Motor neuron (in vitro differentiated cells): ENCODE results near the gene NUB1. TPM values are rescaled to one million over a fixed set of nuclear protein-coding genes. Genes with fewer than 3 reads are reported as not detected.

Source experiments
- ATAC-seq, 8 experiments: fragments of 200-7000 bp; cut with Tn5 transposase; replicated peaks in 6 of 8; 2 replicates each; pipeline ENCODE4 v1.8.0; 2021; ENCODE audit warnings: mild to moderate bottlenecking in 8 of 8, moderate library complexity in 8 of 8
- H3K27ac ChIP-seq, 2 donors: fragments of 250-450 bp; sonication (Bioruptor Pico); 2 replicates each; pipeline ENCODE4 v1.9.0; 2021; ENCODE audit warnings: antibody characterized with exemption in 2 of 2, mild to moderate bottlenecking in 2 of 2, moderate library complexity in 1 of 2
- H3K4me1 ChIP-seq, 2 donors: fragments of 250-450 bp; sonication (Bioruptor Pico); replicated peaks in 1 of 2; 2 replicates each; pipeline ENCODE4 v1.6.1; 2021; ENCODE audit warnings: antibody characterized with exemption in 2 of 2, mild to moderate bottlenecking in 2 of 2, moderate library complexity in 1 of 2
- H3K4me3 ChIP-seq, 5 donors: fragments of 250-450 bp; sonication (Bioruptor Pico); 2 replicates each; pipeline ENCODE4 v1.9.0; 2021; ENCODE audit warnings: antibody characterized with exemption in 5 of 5, mild to moderate bottlenecking in 5 of 5, moderate library complexity in 4 of 5
- WGBS, 10 experiments: fragments of 450-650 bp; shearing (Covaris generic); methylation state at CpG; one replicate each; pipeline ENCODE4 v1.0.0; 2022; 5-methylcytosine and 5-hydroxymethylcytosine counted together
- in situ Hi-C, 9 experiments: fragments of 400-800 bp; cut with MboI; loops; one replicate each; pipeline ENCODE4 v1.15.0; 2021; ENCODE audit warnings: low sequenced_read_pairs in 9 of 9, low pct_unique_long_range_greater_than_20kb in 2 of 9; ENCODE audit not compliant: unreplicated experiment in 9 of 9
- total RNA-seq, 8 experiments: library from RNA; unstranded; fragments of 300-600 nt; gene quantifications; 2 replicates each; pipeline versions ENCODE4 v1.2.3 to v1.2.4, GENCODE V29; 2022

NUB1 gene
- total RNA-seq, 8 experiments from 2014 or later, result 37.3 to 94.9 (median 53.2) TPM

DNA sequence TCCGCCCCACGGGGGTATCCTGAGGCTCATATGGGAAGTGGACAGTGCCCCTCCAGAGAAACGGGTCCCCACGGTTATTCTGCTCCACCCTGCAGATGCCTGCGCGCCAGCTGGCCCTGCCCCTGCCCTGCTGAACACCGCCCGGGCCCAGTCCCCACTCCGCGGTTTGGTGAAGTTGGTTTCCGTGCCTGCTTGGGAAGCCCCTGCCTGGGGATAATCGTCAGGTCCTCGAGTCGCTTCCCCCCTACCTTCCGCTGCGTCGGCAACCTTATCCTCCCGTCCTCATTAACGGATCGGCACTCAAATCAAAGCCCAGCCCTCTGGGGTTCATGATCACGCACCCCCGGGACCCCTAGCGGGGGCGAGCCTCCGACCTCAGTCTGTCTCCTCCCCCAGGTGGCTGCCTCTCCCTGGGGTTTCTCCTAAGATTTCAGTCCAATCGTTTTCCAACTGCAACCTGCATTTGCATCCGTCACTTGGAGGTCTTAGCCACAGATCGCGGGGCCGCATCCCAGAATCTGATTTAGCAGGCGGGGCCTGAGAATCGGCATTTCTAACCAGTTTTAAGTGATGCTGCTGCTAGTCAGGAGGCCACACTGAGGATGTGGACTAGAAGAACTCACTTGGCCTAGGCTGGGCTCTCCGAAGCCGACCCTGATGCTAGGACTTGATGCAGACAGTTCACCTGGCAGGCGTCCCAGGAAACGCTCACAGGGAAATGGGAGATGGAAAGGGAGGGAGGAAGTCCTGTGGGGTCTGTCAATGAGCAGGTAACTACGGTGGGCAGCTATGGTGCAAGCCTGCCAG, 40.7 kb downstream of the NUB1 start:
- no peak overlapping the region for H3K27ac ChIP-seq
- H3K4me1 ChIP-seq, result no peaks in the 10 kb centered on the region
- WGBS, 10 experiments, result 15 to 90% (median 60%) methylated on average over 1 to 9 of the region's 37 CpGs; no CpG with 5 or more reads in 3 of the 10 experiments
- peak in 4 of 8 experiments; percentile 10 to 30 (median 18) for ATAC-seq
- in situ Hi-C loops, result no loop called here
- no peak overlapping the region for H3K4me3 ChIP-seq

DNA sequence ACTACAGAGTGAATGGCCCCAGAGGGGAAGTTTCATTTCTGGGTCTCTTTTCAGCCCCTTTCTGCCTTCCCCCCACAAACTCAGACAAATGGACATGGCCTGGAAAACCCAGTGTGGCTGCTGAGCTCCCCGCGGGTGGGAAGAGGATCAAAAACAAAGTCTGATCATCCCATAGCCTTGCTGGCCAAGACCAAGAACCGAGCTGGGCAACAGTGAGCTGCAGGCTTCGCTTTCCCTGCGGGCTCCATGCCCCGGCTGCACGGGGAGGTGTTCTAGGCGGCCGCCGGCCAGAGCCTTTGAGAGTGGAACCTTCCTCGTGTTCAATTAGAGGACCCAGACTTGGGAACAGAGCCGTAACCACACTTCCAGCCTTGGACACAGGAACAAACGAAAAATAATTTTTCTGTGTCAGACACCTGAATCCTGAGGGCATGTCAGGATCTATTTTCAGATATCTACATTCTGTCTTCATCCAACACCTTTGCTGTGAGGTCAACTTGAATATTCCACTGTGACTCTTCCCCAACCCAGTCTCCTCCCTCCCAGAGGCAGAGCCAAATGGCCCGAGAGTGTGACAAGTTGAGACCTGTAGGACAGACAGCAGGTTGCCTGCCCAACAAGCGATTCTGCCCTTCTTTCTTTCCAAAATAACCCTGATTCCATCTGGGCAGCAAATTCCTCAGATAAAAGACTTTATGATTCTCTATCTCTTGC, 42.2 kb downstream of the NUB1 start:
- Histone ChIP-seq H3K4me1 (no peaks in the 10 kb centered on the region), H3K4me3 (no peak overlapping the region), H3K27ac (no peak overlapping the region)
- ATAC-seq, result no peak
- WGBS, 10 experiments, result 0 to 96% (median 84%) methylated on average over 1 to 5 of the region's 15 CpGs; no CpG with 5 or more reads in 2 of the 10 experiments
- in situ Hi-C loops, result no loop called here

DNA sequence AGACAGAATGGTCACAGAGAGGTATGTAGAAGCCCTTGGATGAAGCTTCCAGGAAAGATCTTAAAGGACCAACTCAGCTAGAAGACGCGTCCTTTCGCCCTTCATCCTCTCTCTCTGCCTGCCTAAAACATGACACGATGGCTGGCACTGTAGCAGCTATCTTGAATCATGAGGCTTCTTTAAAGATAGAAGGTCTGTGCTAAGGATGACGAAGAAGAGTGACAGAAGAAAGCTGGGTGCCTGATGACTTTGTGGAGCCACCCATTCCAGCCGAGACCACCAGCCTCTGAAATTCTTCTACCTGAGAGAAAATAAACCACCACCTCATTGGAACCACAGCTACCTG, 42.7 kb downstream of the NUB1 start:
- Histone ChIP-seq H3K4me3 (no peak overlapping the region), H3K4me1 (no peaks in the 10 kb centered on the region), H3K27ac (no peak overlapping the region)
- in situ Hi-C loops, result no loop called here
- 50 to 100% (median 80%) methylated on average over 1 to 5 of the region's 6 CpGs; no CpG with 5 or more reads in 3 of the 10 experiments for WGBS, 10 experiments
- no peak for ATAC-seq

DNA sequence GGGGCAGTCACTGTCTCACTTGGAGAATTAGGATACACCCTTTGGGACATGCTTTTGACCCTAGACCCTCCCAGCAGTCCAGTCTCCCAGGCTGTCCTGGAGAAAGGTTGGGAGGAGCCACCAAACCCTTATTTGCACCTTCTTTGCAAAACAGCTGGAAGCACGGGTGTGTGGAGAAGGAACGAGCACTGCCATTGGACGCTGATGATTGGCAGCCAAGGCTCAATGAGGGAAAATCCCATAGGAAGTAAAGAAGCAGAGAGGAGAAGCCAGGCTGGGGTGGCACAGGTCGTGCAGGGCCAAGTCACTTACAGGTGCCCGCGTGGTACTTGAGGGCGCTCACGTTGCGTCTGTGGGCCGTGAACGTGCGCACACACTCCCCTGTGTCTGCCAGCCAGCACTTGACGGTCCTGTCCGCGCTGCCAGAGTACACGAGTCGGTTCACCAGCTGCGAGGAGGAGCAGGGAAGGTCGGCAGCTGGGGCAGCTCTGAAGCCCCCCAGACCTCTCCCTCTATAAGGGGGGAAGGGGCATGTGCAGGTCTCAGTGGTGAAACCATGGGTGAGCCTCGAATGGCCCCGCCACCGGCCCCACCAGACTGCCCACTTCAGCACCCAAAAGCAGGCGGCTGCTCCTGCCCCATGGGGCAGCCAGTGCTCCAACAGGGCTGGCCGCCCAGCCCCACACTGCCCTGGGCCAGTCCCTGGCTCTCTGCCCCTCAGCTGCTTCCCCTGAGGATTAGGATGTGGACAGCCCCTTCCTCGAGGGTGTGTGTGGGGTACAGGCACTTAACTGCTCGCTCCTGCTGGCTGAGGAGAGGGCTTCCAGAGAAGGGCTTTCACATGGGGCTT, 43.4 kb downstream of the NUB1 start:
- Histone ChIP-seq H3K4me3 (no peak overlapping the region), H3K27ac (no peak overlapping the region), H3K4me1 (no peaks in the 10 kb centered on the region)
- ATAC-seq, result peak in 1 of 8 experiments; percentile 44
- in situ Hi-C loops, result no loop called here
- 0 to 100% (median 80%) methylated on average over 1 to 12 of the region's 26 CpGs; no CpG with 5 or more reads in 3 of the 10 experiments for WGBS, 10 experiments

DNA sequence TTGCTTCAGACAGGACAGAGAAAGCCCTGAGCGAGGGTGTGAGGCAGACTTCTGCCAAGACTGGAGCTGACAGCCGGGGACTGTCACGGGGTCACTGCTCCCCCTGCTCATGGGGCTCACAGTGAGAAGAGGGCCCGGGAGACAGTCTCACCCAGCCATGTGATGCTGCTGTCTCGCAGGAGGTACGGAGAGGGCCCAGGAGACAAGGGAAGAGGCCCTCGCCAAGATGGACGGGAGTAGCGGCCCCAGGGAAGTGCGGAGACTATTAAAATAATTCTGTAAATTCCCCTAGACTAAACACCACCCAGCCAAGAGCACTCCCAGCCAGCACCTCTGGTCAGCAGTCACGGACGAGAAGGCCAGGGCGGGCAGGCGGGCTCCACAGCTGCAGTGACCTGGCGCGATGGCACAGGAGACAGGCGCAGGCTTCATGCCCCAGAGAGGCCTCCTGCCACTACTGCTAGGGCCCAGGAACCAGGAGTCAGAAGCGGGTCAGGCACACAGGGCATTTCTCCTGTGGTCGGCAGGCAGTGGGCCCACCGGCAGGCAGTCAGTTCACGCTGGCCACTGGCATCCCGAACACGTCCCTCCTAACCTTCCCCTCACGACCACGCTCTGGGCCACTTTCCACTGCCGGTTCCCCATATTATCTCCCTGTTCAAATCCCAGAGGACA, 44.2 kb downstream of the NUB1 start:
- in situ Hi-C loops, result no loop called here
- ATAC-seq, result no peak
- no peak overlapping the region for H3K27ac ChIP-seq

DNA sequence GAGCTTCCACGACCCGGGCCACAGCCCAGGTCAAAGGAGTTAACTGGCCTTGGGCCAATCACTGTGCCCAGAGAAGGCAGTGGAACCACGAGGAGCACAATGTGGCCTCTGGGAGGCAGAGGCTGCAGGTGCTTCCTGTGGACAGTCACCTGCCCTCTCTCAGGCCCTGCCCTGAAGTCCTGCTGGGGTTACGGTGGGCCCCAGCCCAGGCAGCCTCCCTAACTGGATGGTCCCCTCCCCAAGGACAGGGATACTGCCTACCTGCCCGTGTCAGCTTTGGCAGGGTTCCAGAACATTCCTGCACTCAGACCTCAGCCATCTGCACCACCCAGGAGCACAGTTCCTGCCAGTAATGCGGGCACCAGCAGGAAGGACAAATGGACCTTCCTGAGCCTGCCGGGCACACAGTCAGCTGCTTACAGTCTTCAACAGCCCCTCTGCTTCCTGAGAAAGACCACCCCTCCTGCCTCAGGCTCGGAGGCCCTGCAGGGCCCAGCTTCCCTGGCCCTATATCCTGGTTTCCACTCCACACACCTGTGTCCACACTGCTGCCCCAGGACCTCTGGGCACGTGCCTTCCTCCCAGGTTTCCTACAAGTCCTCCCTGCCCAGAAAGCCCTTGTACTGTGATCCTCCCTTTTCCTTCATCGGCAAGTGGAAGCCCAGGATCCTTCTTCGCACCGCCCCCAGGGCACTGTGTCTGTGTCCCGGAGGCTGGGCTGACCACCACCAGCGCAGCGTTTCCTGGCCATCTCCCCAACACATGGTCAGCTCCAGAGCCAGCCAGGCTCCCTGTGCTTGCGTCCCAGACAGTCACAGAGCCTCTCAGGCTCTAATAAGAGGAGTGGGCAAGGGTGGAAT, 44.9 kb downstream of the NUB1 start:
- peak in 2 of 8 experiments; percentile 9 to 30 for ATAC-seq
- H3K4me1 ChIP-seq, result no peaks in the 10 kb centered on the region
- in situ Hi-C loops, result no loop called here
- WGBS, 10 experiments, result 20 to 100% (median 93%) methylated on average over 1 to 9 of the region's 16 CpGs; no CpG with 5 or more reads in 3 of the 10 experiments
- no peak overlapping the region for H3K27ac ChIP-seq
- no peak overlapping the region for H3K4me3 ChIP-seq

More for the DNA sequence above, 44.2 kb downstream of the NUB1 start:
- Histone ChIP-seq H3K4me1 (no peaks in the 10 kb centered on the region), H3K4me3 (no peak overlapping the region)
- WGBS, 10 experiments, result 73 to 98% (median 87%) methylated on average over 6 to 11 of the region's 26 CpGs; no CpG with 5 or more reads in 6 of the 10 experiments

DNA sequence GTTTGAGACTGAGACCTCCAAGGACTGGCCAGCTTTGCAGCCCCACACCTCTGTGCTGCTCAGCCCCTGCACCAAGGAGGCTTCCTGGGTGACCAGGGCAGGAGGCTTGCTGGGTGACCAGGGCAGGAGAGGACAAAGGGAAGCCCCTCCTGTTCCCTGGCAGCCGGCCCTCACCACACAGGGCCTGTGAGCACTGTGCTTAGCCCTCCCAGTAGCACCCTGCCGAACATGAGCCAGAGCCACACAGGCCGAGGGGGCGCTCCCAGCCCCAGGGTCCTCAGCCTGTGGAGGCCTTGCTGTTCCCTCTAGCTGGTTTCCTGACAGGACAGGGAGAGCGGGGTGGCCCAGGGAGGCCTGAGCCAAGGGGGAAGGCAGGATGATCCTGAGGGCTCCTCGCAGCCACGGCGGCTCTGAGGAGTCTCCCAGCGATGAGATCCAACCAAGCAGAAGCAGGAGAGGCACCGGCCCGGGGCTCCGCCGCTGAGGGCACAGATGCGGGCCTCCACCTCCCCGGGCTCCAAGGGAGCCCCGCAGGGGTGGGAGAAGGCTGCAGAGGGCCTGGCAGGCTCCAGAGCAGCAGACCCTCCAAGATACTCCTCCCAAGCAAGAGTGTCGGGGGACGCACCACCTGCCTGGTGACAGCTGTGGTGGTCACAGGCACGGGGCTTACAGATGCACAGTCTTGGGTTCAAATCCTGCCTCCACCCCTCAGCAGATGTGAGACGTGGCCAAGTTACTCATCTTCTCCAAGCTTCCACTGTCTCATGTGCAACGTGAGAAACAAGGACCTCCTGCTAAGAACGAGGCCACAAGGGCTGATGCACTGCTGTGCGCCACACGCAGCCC, 45.8 kb downstream of the NUB1 start:
- in situ Hi-C loops, result no loop called here
- no peak overlapping the region for H3K27ac ChIP-seq
- peak in 1 of 8 experiments; percentile 35 for ATAC-seq
- H3K4me3 ChIP-seq, result no peak overlapping the region
- 60 to 100% (median 75%) methylated on average over 1 to 7 of the region's 24 CpGs; no CpG with 5 or more reads in 5 of the 10 experiments for WGBS, 10 experiments
- no peaks in the 10 kb centered on the region for H3K4me1 ChIP-seq

DNA sequence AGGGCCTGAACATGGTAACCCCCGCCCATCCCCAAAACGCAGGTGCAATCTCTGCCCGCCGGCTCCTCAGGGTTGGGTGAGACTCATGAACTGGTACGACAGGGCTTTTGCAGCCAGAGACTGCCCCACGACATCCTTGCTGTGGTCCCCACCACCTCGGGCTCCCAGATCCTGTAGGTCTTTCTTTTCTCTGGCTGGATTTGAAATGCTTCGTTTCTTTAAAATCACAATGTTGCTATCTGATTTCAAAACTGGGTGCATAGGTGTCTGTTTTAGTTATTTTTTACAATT, 46.3 kb downstream of the NUB1 start:
- WGBS, 10 experiments, result 81 to 100% (median 93%) methylated on average over 2 to 7 of the region's 8 CpGs; no CpG with 5 or more reads in 4 of the 10 experiments
- Histone ChIP-seq H3K27ac (no peak overlapping the region), H3K4me3 (no peak overlapping the region), H3K4me1 (no peaks in the 10 kb centered on the region)
- in situ Hi-C loops, result no loop called here
- no peak for ATAC-seq

DNA sequence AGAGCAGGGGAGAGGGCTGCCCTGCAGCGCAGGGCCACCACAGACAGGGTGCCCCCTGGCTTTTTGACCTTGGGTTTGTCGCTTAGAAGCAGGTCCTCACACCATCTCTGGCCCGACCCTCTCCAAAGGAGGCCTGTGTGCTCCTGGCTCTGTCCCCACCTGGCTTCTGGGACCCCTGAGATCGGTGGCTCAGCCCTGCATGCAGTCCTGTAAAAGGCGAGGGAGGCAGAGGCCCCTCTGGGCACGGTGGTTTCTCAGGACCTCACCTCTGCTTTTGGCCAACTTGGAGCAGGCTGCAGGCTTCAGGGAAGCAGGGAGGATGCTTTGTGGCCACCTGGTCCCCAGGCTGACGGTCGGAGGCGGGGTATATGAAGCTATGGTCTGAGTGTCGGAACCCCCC, 46.8 kb downstream of the NUB1 start:
- ATAC-seq, result no peak
- H3K27ac ChIP-seq, result no peak overlapping the region
- no peak overlapping the region for H3K4me3 ChIP-seq
- in situ Hi-C loops, result no loop called here
- H3K4me1 ChIP-seq, result no peaks in the 10 kb centered on the region
- WGBS, 10 experiments, result 0 to 100% (median 98%) methylated on average over 1 to 6 of the region's 10 CpGs; no CpG with 5 or more reads in 5 of the 10 experiments

DNA sequence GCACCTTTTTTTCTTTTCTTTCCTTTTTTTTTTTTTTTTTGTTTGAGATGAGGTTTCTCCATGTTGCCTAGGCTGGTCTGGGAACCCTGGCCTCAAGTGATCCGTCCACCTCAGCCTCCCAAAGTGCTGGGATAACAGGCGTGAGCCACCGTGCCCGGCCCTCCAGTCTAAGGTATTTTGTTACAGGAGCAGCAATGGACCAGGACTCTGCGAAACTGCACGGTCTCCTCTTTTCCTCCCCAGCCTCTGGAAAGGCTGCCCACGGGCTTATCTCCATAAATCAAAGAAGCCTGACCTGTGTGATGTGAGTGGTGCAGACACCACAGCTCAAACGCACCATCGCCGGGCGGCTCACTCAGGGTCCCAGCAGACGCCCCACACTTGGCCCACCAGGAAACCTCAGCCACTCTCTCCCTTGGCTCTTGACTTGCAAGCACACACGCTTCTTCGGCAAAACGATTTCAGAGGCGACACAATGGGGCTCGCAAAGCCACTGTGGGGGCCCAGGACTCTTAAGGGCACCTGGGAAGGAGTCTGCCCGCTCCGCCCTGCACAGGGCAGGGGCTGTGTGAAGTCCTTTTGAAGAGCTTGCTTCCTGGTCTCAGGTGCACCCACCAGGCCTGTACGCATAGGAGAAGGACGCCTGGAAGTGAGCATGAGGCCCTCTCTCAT, 47.6 kb downstream of the NUB1 start:
- in situ Hi-C loops, result no loop called here
- Histone ChIP-seq H3K27ac (no peak overlapping the region), H3K4me1 (no peaks in the 10 kb centered on the region), H3K4me3 (no peak overlapping the region)
- WGBS, 10 experiments, result 40 to 95% (median 80%) methylated on average over 1 to 7 of the region's 21 CpGs; no CpG with 5 or more reads in 1 of the 10 experiments
- ATAC-seq, result no peak
